ENCODE data around the gene USP17L15.
"Not testable (repeated sequence)": the region's sequence is repeated elsewhere in the genome, so short reads cannot be mapped to it uniquely, and the experiment has no call there.

Gene USP17L15

DNA sequence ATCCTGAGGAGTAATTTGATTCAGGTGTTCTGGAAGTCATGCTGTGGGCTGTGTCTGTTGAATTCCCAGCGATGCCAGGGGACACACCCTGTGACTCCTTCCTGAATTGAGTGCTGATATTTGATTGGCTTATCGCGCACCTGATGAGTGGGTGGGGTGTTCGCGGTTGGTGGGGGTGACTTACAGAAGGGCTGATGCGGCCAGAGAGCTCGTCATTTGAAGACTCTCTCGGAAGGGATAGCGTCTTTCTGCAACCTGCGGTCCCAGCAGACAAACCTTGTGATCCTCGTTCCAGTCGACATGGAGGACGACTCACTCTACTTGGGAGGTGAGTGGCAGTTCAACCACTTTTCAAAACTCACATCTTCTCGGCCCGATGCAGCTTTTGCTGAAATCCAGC lies at the start of gene USP17L15:
USP17L15 (plus strand) TSS at position 301 of the 400 bp plus-strand sequence; CDS start at position 301, 0 bp downstream.
- DNase-seq (ENCODE audit: low read depth in 2 of 2): not testable (repeated sequence)

- not testable (repeated sequence) for DNase-seq (ENCODE audit: low read depth in 2 of 2)
Measured at GRCh38 chr4:9210357-9210756, 23.8 kb upstream of the USP17L15 start, which contains the start of gene USP17L10. Gene USP17L10, plus strand, starts transcription at chr4:9210657. Its CDS starts 0 bp downstream, at chr4:9210657.

GRCh38 chr4:9214701-9215100 lies 19.5 kb upstream of the USP17L15 start:
- DNase-seq (ENCODE audit: low read depth in 2 of 2): not testable (repeated sequence)

DNA sequence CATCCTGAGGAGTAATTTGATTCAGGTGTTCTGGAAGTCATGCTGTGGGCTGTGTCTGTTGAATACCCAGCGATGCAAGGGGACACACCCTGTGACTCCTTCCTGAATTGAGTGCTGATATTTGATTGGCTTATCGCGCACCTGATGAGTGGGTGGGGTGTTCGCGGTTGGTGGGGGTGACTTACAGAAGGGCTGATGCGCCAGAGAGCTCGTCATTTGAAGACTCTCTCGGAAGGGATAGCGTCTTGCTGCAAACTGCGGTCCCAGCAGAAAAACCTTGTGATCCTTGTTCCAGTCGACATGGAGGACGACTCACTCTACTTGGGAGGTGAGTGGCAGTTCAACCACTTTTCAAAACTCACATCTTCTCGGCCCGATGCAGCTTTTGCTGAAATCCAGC lies 19.1 kb upstream of the USP17L15 start, which contains the start of gene USP17L11:
USP17L11 (plus strand) TSS at position 301 of the 400 bp plus-strand sequence; CDS start at position 301, 0 bp downstream.
- not testable (repeated sequence) for DNase-seq (ENCODE audit: low read depth in 2 of 2)

GRCh38 chr4:9219852-9220251 lies 14.3 kb upstream of the USP17L15 start, which contains the start of gene USP17L12:
Gene USP17L12, plus strand, starts transcription at chr4:9220152. Its CDS starts 0 bp downstream, at chr4:9220152.
- DNase-seq (ENCODE audit: low read depth in 2 of 2): not testable (repeated sequence)

DNA sequence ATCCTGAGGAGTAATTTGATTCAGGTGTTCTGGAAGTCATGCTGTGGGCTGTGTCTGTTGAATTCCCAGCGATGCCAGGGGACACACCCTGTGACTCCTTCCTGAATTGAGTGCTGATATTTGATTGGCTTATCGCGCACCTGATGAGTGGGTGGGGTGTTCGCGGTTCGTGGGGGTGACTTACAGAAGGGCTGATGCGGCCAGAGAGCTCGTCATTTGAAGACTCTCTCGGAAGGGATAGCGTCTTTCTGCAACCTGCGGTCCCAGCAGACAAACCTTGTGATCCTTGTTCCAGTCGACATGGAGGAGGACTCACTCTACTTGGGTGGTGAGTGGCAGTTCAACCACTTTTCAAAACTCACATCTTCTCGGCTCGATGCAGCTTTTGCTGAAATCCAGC lies 9.6 kb upstream of the USP17L15 start, which contains the start of gene USP17L13:
USP17L13 (plus strand) TSS at position 301 of the 400 bp plus-strand sequence; CDS start at position 301, 0 bp downstream.
- not testable (repeated sequence) for DNase-seq (ENCODE audit: low read depth in 2 of 2)

DNA sequence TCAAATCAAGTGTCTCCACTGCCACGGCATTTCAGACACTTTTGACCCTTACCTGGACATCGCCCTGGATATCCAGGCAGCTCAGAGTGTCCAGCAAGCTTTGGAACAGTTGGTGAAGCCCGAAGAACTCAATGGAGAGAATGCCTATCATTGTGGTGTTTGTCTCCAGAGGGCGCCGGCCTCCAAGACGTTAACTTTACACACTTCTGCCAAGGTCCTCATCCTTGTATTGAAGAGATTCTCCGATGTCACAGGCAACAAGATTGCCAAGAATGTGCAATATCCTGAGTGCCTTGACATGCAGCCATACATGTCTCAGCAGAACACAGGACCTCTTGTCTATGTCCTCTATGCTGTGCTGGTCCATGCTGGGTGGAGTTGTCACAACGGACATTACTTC lies 3.9 kb upstream of the USP17L15 start:
- not testable (repeated sequence) for DNase-seq (ENCODE audit: low read depth in 2 of 2)

DNA sequence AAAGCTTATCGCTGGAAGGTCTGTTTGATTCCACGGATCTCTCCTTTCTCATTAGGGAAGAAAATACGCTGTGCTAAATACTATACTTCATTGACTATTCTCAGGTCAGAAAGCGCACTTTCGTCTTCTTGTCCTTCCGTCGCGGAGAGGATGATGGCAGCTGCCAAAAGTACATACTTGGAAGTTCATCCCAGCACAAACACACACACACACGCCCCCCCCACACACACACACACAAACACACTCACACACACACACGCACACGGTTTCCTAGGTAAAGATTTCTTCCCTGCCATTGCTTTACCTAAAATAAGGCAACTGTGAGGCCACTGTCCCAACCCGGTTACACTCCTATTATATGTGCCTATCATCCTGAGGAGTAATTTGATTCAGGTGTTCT lies 4.3 kb downstream of the USP17L15 start:
- DNase-seq (ENCODE audit: low read depth in 2 of 2): not testable (repeated sequence)

DNA sequence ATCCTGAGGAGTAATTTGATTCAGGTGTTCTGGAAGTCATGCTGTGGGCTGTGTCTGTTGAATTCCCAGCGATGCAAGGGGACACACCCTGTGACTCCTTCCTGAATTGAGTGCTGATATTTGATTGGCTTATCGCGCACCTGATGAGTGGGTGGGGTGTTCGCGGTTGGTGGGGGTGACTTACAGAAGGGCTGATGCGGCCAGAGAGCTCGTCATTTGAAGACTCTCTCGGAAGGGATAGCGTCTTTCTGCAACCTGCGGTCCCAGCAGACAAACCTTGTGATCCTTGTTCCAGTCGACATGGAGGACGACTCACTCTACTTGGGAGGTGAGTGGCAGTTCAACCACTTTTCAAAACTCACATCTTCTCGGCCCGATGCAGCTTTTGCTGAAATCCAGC lies 9.4 kb downstream of the USP17L15 start, which contains the start of gene USP17L17:
USP17L17 (plus strand) TSS at position 301 of the 400 bp plus-strand sequence; CDS start at position 301, 0 bp downstream.
- DNase-seq (ENCODE audit: low read depth in 2 of 2): not testable (repeated sequence)

- not testable (repeated sequence) for DNase-seq (ENCODE audit: low read depth in 2 of 2)
Measured at GRCh38 chr4:9247953-9248680, 13.9 kb downstream of the USP17L15 start, which contains the start of gene USP17L18. Gene USP17L18, plus strand, starts transcription at chr4:9248630. Its CDS starts 0 bp downstream, at chr4:9248630.

DNA sequence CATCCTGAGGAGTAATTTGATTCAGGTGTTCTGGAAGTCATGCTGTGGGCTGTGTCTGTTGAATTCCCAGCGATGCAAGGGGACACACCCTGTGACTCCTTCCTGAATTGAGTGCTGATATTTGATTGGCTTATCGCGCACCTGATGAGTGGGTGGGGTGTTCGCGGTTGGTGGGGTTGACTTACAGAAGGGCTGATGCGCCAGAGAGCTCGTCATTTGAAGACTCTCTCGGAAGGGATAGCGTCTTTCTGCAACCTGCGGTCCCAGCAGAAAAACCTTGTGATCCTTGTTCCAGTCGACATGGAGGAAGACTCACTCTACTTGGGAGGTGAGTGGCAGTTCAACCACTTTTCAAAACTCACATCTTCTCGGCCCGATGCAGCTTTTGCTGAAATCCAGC lies 18.9 kb downstream of the USP17L15 start, which contains the start of gene USP17L19:
USP17L19 (plus strand) TSS at position 301 of the 400 bp plus-strand sequence; CDS start at position 301, 0 bp downstream.
- not testable (repeated sequence) for DNase-seq (ENCODE audit: low read depth in 2 of 2)

- DNase-seq (ENCODE audit: low read depth in 2 of 2): not testable (repeated sequence)
Measured at GRCh38 chr4:9257824-9258223, 23.6 kb downstream of the USP17L15 start, which contains the start of gene USP17L20. Gene USP17L20, plus strand, starts transcription at chr4:9258124. Its CDS starts 0 bp downstream, at chr4:9258124.

DNA sequence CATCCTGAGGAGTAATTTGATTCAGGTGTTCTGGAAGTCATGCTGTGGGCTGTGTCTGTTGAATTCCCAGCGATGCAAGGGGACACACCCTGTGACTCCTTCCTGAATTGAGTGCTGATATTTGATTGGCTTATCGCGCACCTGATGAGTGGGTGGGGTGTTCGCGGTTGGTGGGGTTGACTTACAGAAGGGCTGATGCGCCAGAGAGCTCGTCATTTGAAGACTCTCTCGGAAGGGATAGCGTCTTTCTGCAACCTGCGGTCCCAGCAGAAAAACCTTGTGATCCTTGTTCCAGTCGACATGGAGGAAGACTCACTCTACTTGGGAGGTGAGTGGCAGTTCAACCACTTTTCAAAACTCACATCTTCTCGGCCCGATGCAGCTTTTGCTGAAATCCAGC lies 28.4 kb downstream of the USP17L15 start, which contains the start of gene USP17L21:
USP17L21 (plus strand) TSS at position 301 of the 400 bp plus-strand sequence; CDS start at position 301, 0 bp downstream.
- not testable (repeated sequence) for DNase-seq (ENCODE audit: low read depth in 2 of 2)

DNA sequence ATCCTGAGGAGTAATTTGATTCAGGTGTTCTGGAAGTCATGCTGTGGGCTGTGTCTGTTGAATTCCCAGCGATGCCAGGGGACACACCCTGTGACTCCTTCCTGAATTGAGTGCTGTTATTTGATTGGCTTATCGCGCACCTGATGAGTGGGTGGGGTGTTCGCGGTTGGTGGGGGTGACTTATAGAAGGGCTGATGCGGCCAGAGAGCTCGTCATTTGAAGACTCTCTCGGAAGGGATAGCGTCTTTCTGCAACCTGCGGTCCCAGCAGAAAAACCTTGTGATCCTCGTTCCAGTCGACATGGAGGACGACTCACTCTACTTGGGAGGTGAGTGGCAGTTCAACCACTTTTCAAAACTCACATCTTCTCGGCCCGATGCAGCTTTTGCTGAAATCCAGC lies 33.1 kb downstream of the USP17L15 start, which contains the start of gene USP17L22:
USP17L22 (plus strand) TSS at position 301 of the 400 bp plus-strand sequence; CDS start at position 301, 0 bp downstream.
- not testable (repeated sequence) for DNase-seq (ENCODE audit: low read depth in 2 of 2)

- DNase-seq (ENCODE audit: low read depth in 2 of 2): not testable (repeated sequence)
Measured at GRCh38 chr4:9271719-9272118, 37.5 kb downstream of the USP17L15 start.

Data from stimulated activated CD8-positive, alpha-beta memory T cell treated with anti-CD3 and anti-CD28 coated beads, Interleukin-2, amount 100 ng/mL, for 1 hour (primary cell).